KBM-7 (cell line): ENCODE data around the gene PSAPL1.

Experiments
- DNase-seq: peaks from one replicate; pipeline ENCODE4 v3.0.0-alpha.2; 2015
- in situ Hi-C: fragments of 300-500 bp; cut with MboI; formaldehyde crosslinking; loops from 2 replicates; pipeline ENCODE4 v1.14.3; 2020; ENCODE audit warnings: low sequenced_read_pairs, low pct_unique_long_range_greater_than_20kb, mixed read lengths

The PSAPL1 gene

DNA sequence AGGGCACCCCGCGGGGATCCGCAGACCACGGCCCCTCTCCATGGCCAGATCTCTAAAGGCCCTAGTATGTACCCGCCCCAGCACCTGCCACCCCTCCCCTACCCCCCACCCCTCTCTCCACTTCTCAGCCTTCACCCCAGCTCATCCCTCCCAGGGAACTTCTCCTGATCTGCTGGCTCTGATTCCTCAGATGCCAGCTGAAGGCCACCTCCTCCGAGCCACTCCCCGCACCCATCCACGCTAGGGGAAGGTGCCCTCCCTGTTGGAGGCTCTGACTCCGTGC, 11.9 kb downstream of the PSAPL1 start:
- in situ Hi-C loops = no loop called here
- DNase-seq = no peak

- DNase-seq = no peak
- in situ Hi-C loops = no loop called here
Measured at GRCh38 chr4:7422151-7422897, 12.4 kb downstream of the PSAPL1 start.

DNA sequence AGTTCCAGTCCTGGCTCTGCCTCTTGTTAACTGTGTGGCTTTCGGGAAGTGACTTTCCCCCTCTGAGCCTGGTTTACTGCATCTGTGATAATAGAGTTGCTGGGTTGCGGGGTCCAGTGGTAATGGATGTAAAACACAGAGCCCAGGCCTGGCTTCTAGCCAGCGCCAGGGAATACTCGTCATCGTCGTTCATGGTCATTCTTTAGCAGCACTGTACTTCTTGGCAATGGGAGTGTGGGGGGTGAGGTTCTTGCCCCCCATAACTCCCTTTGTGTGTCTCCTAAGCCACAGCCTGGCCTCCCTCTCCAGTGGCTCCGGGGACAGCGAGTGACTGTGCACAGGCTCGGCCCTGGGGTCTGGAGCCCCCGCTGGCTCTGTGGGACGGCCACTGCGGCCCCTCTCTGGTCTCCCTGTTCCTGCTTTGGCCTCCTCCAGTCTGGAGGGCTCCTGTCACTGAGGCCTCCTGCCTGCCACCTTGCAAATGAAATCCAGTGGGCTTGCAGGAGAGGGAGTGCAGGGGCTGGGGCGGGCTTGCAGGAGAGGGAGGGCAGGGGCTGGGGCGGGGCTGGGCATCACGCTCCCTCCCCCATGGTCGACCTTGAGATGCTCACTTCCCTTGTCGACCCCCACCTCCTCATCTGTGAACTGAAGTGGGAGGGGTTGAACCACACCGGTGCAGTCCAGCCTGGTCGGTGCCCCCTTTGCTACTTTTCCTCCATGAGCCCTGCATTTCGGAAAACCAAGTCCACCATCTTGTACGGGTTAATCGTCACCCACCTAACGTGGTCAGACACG, 13.2 kb downstream of the PSAPL1 start:
- in situ Hi-C loops = no loop called here
- no peak for DNase-seq

GRCh38 chr4:7420661-7421040, 14.1 kb downstream of the PSAPL1 start:
- DNase-seq = no peak
- in situ Hi-C loops = no loop called here

DNA sequence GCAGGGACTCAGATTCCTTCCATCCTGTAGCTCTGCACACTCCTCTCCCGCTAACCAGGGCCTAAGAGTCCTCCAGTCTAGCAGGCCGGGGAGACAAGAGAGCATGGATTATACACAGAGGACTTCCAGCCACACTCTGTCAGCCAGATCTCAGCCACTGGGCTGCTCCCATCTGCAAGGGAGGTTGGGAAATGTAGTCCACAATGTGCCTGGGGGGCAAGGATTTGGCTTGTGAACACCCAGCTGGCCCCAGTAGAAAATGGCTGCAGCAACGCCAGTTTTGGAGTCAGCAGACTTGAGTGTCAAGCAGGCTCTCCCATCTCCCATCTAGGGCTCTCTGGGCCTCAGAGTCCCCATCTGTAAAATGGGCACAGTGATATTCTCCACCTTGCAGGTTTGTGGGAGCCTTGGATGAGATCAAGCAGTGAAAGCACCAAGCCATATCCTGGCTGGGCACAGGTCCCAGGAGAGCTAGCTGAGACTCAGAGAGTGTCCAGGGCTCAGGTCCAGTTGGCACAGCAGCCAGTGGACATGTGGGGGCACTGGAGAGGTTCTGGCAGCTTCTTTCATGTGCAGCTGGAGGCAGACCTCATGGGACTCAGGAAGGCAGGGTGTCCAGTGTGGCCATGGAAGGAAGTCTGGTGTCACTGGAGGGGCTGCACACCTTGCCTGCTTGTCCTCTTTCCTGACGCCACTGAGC, 14.6 kb downstream of the PSAPL1 start:
- in situ Hi-C loops = no loop called here
- no peak for DNase-seq

GRCh38 chr4:7418131-7418943, 16.4 kb downstream of the PSAPL1 start:
- in situ Hi-C loops = no loop called here
- no peak for DNase-seq

DNA sequence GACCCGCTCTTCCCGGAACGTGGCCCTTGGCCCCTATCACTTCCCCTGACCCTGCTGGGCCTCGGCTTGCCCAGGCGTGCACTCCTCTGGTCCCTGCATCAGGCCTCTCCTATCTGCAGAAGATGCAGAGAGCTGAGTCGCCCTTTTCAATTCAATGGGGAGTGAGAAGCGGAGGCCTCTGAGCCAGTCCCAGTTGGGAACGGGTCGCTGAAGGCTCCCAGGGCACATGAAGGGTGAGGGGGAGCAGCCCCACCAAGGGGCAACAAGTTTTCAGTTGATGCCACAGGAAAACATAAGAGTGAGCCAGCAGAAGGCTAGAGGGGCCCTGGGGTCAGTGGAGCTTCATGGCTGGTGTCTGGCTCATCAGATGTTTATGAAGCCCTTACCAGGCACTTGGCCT, 17.1 kb downstream of the PSAPL1 start:
- in situ Hi-C loops = no loop called here
- DNase-seq = no peak

DNA sequence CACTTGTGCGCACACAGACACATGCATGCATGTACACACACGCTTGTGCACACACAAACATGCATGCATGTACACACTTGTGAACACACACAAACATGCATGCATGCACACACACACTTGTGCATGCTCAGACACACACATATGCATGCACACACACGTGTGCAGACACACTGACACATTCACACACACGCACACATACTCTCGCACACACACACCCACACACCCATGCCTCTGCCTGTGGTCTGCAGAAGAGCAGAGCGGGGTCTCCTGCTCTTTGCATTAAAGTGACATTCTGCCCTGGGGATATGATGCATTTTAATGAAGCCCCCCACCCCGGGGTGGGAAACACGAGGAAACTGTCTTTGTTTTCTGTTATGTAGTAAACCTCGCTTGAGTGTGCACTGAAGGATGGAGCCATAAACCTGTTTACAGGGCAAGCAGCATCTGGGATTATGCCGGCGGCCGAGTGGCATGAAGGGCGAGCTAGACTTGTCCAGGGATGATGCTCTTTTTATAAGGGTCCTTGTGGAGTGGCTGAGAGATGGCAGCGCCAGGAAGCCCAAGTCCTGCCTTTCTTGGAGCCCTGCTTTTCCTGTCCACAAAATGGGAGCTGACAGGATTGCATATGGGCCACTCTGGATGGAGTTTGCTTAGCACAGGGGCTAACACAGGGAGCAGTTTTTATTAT, 17.8 kb downstream of the PSAPL1 start:
- no peak for DNase-seq
- in situ Hi-C loops = no loop called here

DNA sequence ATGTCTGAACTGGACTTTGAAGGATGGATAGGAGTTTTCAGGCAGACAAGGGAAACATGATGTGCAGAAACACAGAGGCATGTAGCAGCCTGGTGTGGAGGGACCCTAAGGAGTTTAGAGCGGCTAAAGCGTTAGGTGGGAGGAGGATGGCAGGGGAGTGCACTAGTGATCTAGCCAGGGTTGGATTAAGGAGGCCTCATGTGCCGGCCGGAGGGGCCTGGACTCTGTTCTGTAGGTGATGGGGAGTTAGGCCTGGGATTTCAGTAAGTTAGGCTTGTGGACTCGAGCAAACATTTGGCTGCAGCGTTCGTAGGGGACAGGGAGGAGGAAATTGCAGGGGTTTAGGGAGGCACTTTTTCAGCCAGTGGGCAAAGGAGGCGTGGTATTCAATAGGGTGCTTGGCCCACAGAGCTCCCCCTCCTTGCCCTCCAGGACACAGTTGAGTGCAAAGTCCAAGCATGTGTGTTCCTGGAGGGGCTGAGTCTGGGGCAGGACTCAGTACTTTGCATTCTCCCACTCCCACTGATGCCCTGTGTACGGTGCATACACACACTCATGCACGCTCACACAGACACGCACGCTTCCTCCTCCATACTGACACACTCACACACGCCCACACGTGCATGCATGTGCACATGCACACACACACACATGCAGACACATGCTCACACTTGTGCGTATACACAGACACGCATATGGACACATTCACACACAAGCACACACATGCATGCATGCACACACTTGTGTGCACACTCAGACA, 18.6 kb downstream of the PSAPL1 start:
- no peak for DNase-seq
- in situ Hi-C loops = no loop called here

- in situ Hi-C loops = no loop called here
Measured at GRCh38 chr4:7414736-7415510, 19.8 kb downstream of the PSAPL1 start.

DNA sequence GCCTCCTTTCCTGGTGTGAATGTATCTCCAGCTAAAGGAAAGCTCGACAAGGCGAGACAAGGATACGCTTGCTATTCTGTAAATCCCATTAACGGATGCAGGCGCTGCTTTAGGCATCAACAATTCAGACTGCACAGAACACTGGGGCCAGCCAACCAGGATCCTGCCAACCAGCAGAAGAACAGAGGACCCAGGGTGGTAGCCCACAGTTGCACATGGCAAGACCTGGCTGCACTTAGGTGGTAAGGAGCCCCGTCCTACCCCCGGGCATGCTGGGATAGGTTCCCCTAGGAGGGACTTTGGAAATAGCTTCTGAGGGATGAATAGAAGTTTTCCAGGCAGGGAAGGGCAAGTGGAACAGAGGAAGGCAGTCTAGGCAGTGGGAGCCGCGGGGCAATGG, 20.7 kb downstream of the PSAPL1 start:
- in situ Hi-C loops = no loop called here
- no peak for DNase-seq

More at GRCh38 chr4:7414736-7415510, 19.8 kb downstream of the PSAPL1 start:
- DNase-seq = no peak

- in situ Hi-C loops = no loop called here
- no peak for DNase-seq
Measured at GRCh38 chr4:7412554-7412912, 22.2 kb downstream of the PSAPL1 start.

- in situ Hi-C loops = no loop called here
- DNase-seq = no peak
Measured at GRCh38 chr4:7411896-7412553, 22.7 kb downstream of the PSAPL1 start.

DNA sequence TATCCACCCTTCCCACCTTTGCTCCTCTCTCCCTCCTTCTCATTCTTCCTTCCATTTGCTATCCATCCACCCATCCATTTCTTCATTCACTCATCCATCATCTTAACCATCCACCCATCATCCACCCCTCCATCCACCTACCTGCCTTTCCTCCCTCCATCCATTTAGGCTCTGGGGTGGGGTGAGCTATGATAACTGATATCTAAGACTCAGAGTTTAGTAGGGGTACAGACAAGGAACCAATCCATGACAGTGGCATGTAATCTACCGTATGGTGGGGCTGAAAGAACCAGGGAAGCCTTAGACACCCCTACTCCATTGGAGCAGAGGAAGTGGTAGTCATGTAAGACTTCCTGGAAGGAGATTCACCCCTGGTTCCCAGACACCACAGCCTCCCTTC, 23.2 kb downstream of the PSAPL1 start:
- no peak for DNase-seq
- in situ Hi-C loops = no loop called here

DNA sequence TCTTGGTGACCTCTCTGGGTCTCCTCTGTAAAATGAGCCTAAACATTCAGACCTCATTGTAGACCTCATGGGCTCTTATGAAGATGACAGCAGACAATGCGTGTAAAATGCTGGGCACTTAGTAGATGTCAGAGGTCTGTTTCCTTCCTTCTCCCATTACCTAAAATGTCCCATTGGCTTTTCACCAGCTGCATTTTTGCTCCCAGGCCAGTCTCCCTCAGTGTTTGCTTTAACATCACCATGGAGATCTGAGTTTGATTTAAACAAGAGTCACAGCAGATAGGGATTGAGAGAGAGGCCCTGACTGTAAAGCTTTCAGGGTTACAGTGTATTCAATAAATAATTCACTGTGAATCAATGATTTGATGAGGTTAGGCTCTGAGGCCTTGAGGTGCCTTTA, 24.3 kb downstream of the PSAPL1 start:
- DNase-seq = no peak
- in situ Hi-C loops = no loop called here

DNA sequence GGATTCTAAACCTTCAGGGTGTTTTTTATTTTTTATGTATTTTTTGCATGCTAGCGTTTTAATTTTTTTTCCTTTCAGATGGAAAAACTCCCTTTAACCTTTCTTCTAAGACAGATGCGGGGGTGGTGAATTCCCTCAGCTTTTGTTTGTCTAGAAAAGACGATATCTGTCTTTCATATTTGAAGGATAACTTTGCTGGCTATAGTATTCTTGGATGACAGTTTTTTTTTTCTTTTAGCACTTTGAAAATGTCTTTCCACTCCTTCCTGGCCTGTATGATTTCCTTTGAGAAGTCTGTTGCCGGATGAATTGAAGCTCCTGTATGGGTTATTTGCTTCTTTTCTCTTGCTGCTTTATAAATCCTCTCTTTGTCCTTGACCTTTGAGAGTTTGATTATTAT, 26.6 kb downstream of the PSAPL1 start:
- in situ Hi-C loops = no loop called here
- DNase-seq = no peak

- DNase-seq = no peak
- in situ Hi-C loops = no loop called here
Measured at GRCh38 chr4:7403001-7403400, 31.7 kb downstream of the PSAPL1 start.
